Medulla oblongata (tissue), 1 donor: Measurements from ENCODE around the gene ALPK3.

Source experiments
- DNase-seq: peaks from one replicate; pipeline ENCODE4 v3.0.0-alpha.2; 2015; ENCODE audit errors: extremely low spot score

The ALPK3 gene

GRCh38 chr15:84892786-84893307, 75.7 kb downstream of the ALPK3 start:
- no peak for DNase-seq

GRCh38 chr15:84893607-84894006, 76.5 kb downstream of the ALPK3 start:
- no peak for DNase-seq

- DNase-seq = no peak
Measured at GRCh38 chr15:84894736-84895425, 77.7 kb downstream of the ALPK3 start.

GRCh38 chr15:84898761-84899160, 81.6 kb downstream of the ALPK3 start:
- DNase-seq = no peak

- DNase-seq = no peak
Measured at GRCh38 chr15:84899750-84900149, 82.6 kb downstream of the ALPK3 start.

GRCh38 chr15:84901540-84901939, 84.4 kb downstream of the ALPK3 start:
- DNase-seq = no peak

GRCh38 chr15:84903751-84904150, 86.6 kb downstream of the ALPK3 start:
- DNase-seq = no peak

GRCh38 chr15:84904419-84904818, 87.3 kb downstream of the ALPK3 start:
- DNase-seq = no peak

- DNase-seq = no peak
Measured at GRCh38 chr15:84905016-84905916, 88.1 kb downstream of the ALPK3 start.

- DNase-seq = no peak
Measured at GRCh38 chr15:84907731-84908130, 90.6 kb downstream of the ALPK3 start.

- no peak for DNase-seq
Measured at GRCh38 chr15:84908564-84908963, 91.4 kb downstream of the ALPK3 start.

- no peak for DNase-seq
Measured at GRCh38 chr15:84909029-84909428, 91.9 kb downstream of the ALPK3 start.

GRCh38 chr15:84909782-84910181, 92.6 kb downstream of the ALPK3 start:
- no peak for DNase-seq

GRCh38 chr15:84910928-84911623, 93.9 kb downstream of the ALPK3 start:
- no peak for DNase-seq

GRCh38 chr15:84911879-84912660, 94.9 kb downstream of the ALPK3 start:
- DNase-seq = peak; percentile 81

GRCh38 chr15:84913360-84913723, 96.2 kb downstream of the ALPK3 start:
- no peak for DNase-seq

- no peak for DNase-seq
Measured at GRCh38 chr15:84914351-84914750, 97.2 kb downstream of the ALPK3 start.

- DNase-seq = peak; percentile 51
Measured at GRCh38 chr15:84914909-84915605, 97.9 kb downstream of the ALPK3 start.

- no peak for DNase-seq
Measured at GRCh38 chr15:84915606-84915958, 98.4 kb downstream of the ALPK3 start.

GRCh38 chr15:84917452-84917851, 100.3 kb downstream of the ALPK3 start:
- no peak for DNase-seq

- no peak for DNase-seq
Measured at GRCh38 chr15:84919106-84919667, 102.0 kb downstream of the ALPK3 start.
